Activated CD4-positive, alpha-beta memory T cell treated with anti-CD3 and anti-CD28 coated beads for 36 hours (primary cell): ENCODE data around the gene ANKRD33B. TPM values are rescaled to one million over a fixed set of nuclear protein-coding genes. Genes with fewer than 3 reads are reported as not detected.
"Not testable (repeated sequence)": the region's sequence is repeated elsewhere in the genome, so short reads cannot be mapped to it uniquely, and the experiment has no call there.

ENCODE experiments used
- CTCF ChIA-PET: fragments of 350-600 bp; sonication (Branson Sonifier 250); formaldehyde crosslinking; loops from one replicate; lab custom pipeline; 2021; ENCODE audit warnings: antibody characterized with exemption, inconsistent platforms; lab: Charles Lee
- POLR2A ChIA-PET: fragments of 350-600 bp; sonication (Branson Sonifier 250); formaldehyde crosslinking; loops from one replicate; lab custom pipeline; 2021; ENCODE audit warnings: antibody characterized with exemption; lab: Charles Lee
- DNase-seq: peaks from one replicate; pipeline ENCODE4 v3.0.0-alpha.2; 2020
- H3K27ac Mint-ChIP-seq: one replicate; pipeline ENCODE4 v1.8.0; 2021; ENCODE audit warnings: mixed read lengths
- H3K27me3 Mint-ChIP-seq: one replicate; pipeline ENCODE4 v1.8.0; 2021; ENCODE audit warnings: mixed read lengths
- H3K36me3 Mint-ChIP-seq: one replicate; pipeline ENCODE4 v1.8.0; 2021; ENCODE audit warnings: mixed read lengths
- H3K4me1 Mint-ChIP-seq: one replicate; pipeline ENCODE4 v1.8.0; 2021; ENCODE audit warnings: low read depth, mixed read lengths
- H3K4me3 Mint-ChIP-seq: one replicate; pipeline ENCODE4 v1.8.0; 2021; ENCODE audit warnings: mild to moderate bottlenecking, mixed read lengths
- H3K9me3 Mint-ChIP-seq: one replicate; pipeline ENCODE4 v1.8.0; 2021; ENCODE audit warnings: mixed read lengths
- intact Hi-C: fragments of 100-400 bp; cut with micrococcal nuclease; formaldehyde crosslinking; loops from one replicate; pipeline ENCODE4 v1.15.1; 2023
- total RNA-seq, 2 experiments: library from RNA; stranded (reverse); gene quantifications; one replicate each; pipeline ENCODE4 v1.2.3, GENCODE V29; 2021

The ANKRD33B gene
- total RNA-seq, 2 experiments from 2014 or later, result 9.9 to 10.0 TPM

DNA sequence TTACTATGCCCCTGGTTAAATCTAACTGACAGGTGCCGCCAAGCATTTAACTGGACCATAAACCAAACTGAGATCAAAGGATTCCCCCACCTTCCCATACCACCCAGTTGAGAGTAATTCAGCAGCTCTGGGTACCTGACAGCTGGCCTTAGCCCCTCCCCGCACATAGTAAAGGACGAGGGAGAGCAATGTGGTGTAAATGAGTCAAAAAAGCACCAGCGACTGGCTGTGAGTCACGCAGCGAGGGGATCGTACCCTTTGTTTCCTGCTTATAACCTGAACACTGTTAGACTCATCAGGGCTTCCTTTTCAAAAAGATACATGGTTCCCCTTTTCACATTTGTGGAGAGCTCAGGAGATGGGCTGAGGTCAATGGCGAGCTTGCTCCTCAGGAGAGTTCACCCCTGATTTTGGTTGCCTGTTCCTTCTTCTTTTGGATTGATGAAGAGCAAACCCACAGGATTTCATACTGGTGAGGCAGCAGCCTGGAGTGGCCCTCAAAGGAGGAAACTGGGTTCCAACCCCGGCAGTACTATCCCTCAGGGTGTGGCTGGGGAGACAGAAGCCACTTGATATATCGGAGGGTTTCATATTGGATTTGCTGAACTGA lies 71.5 kb downstream of the ANKRD33B start:
- DNase-seq, result peak; percentile 93
- H3K9me3 Mint-ChIP-seq, result peaks cover 12% of the 10 kb centered on the region
- ChIA-PET POLR2A (interaction anchor here (0.6 to 1.8 kb wide), 4 partner anchors 58 to 282 kb away, joined by 3 to 7 read pairs (median 3); partner anchors contain the start of gene MARCHF6), CTCF (interaction anchor here (1.0 to 1.8 kb wide), 6 partner anchors 45 to 280 kb away, joined by 3 to 6 read pairs (median 4); no protein-coding TSS in a partner anchor)
- no peaks in the 10 kb centered on the region for H3K27me3 Mint-ChIP-seq
- H3K4me1 Mint-ChIP-seq, result peaks cover 62% of the 10 kb centered on the region
- peaks cover 17% of the 10 kb centered on the region for H3K36me3 Mint-ChIP-seq
- peak overlapping the region; percentile 98 for H3K27ac Mint-ChIP-seq
- H3K4me3 Mint-ChIP-seq, result peak overlapping the region; percentile 77
- intact Hi-C loops, result loop anchor here (1.0 to 2.0 kb wide), 3 partner anchors 39 to 283 kb away; partner anchors contain the start of gene MARCHF6

DNA sequence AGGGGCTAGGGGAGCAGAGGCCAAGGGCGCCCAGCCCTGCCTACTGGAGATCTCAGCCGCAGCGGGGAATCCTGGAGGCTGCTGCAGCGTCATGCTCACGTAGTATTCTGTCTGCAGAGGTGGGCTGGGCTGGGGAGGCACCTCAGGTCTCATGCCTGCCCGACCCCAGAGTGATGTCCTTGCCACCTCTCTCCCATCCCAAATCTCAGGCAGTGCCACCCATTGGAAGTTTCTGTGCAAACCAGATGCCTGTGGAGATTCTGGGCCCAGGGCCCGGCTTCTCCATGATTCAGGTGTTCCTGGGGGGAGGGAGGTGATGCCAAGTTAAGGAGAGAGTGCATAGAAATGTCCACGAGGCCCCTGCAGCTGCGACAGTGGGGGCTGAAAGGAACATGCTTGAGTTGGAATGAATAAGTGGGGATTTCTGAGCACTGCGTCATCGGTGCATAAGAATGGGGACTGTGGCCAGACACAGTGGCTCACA lies 72.0 kb downstream of the ANKRD33B start:
- H3K4me1 Mint-ChIP-seq, result peaks cover 59% of the 10 kb centered on the region
- peak overlapping the region; percentile 98 for H3K27ac Mint-ChIP-seq
- DNase-seq, result peak; percentile 67
- peak overlapping the region; percentile 77 for H3K4me3 Mint-ChIP-seq
- ChIA-PET POLR2A (interaction anchor here (0.6 to 1.8 kb wide), 2 partner anchors 68 to 283 kb away, joined by 3 to 7 read pairs; partner anchors contain the start of gene MARCHF6), CTCF (interaction anchor here (1.0 to 1.8 kb wide), 6 partner anchors 8 to 183 kb away, joined by 3 to 9 read pairs (median 4); no protein-coding TSS in a partner anchor)
- intact Hi-C loops, result loop anchor here (1.0 to 2.0 kb wide), 3 partner anchors 39 to 283 kb away; partner anchors contain the start of gene MARCHF6
- peaks cover 20% of the 10 kb centered on the region for H3K36me3 Mint-ChIP-seq
- H3K9me3 Mint-ChIP-seq, result peaks cover 14% of the 10 kb centered on the region
- no peaks in the 10 kb centered on the region for H3K27me3 Mint-ChIP-seq

DNA sequence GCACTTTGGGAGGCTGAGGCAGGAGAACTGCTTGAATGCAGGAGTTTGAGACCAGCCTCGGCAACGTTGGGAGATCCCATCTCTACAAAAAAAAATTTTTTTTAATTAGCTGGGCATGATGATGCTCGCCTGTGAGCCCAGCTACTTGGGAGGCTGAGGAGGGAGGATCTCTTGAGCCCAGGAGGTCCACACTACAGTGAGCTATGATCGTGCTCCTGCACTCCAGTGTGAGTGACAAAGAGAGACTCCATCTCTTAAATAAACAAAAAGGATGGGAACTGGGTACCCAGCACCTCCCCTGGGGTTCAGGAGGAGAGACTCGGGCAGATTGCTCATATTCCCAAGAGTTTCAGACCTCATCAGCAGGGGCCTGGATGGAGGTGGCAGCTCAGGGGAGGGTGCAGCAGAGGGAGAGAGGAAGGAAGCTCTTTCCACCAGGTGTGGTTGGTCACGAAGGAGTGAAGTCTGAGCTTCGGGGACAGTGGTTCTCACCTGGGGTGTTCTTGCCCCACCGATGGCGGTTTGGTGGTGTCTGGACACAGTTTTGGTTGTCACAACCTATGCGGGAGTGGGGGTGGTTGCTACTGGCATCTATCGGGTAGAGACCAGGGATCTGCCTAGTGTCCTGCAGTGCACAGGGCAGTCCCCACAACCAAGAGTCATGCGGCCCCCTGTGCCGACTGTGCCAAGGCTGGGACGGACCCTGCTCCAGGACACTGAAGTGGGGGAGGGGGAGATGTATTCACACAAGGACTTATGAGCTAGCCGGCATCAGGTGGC lies 72.7 kb downstream of the ANKRD33B start:
- Mint-ChIP-seq H3K36me3 (peaks cover 20% of the 10 kb centered on the region), H3K9me3 (peaks cover 14% of the 10 kb centered on the region), H3K27me3 (no peaks in the 10 kb centered on the region), H3K4me1 (peaks cover 53% of the 10 kb centered on the region), H3K4me3 (peak overlapping the region; percentile 16), H3K27ac (peak overlapping the region; percentile 98)
- intact Hi-C loops, result no loop called here
- no peak for DNase-seq
- ChIA-PET CTCF (interaction anchor here (0.8 to 1.7 kb wide), 4 partner anchors 9 to 50 kb away, joined by 3 to 9 read pairs (median 4); no protein-coding TSS in a partner anchor), POLR2A (no interaction called here)

DNA sequence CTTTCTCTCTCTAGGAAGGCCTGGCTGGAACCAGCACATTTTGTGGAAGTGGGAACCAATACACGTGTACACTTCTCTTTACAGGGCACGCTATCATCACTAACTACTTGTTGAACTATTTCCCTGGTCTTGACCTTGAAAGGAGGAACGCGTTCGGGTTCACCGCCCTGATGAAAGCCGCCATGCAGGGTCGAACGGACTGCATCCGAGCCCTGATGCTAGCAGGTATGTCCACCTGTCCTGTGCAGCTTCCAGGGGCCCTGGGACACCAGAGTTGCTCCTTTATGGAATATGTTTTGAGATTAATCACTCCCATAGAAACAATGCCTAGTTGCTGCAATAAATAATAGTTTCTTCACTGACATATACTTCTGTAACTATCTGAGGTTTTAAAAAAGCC lies 74.1 kb downstream of the ANKRD33B start:
- Mint-ChIP-seq H3K27ac (no peak overlapping the region), H3K4me1 (peaks cover 43% of the 10 kb centered on the region), H3K27me3 (no peaks in the 10 kb centered on the region), H3K36me3 (peaks cover 20% of the 10 kb centered on the region), H3K9me3 (peaks cover 14% of the 10 kb centered on the region), H3K4me3 (no peak overlapping the region)
- no peak for DNase-seq
- ChIA-PET POLR2A (no interaction called here), CTCF (no interaction called here)
- intact Hi-C loops, result no loop called here

DNA sequence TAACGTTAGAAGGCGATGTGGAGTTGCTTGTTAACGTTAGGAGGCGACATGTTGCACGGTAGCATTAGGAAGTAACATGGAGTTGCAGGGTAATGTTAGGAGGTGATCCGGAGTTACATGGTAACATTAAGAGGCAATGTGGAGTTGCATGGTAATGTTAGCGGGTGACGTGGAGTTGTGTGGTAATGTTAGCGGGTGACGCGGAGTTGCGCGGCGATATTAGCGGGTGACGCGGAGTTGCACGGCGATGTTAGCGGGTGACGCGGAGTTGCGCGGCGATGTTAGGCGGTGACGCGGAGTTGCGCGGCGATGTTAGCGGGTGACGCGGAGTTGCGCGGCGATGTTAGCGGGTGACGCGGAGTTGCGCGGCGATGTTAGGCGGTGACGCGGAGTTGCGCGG lies 74.9 kb downstream of the ANKRD33B start:
- peak overlapping the region; percentile 3 for H3K4me3 Mint-ChIP-seq
- DNase-seq, H3K27me3 Mint-ChIP-seq, CTCF ChIA-PET, POLR2A ChIA-PET, intact Hi-C loops: not testable (repeated sequence)
- H3K27ac Mint-ChIP-seq, result peak overlapping the region; percentile 10
- H3K9me3 Mint-ChIP-seq, result peaks cover 14% of the 10 kb centered on the region
- peaks cover 36% of the 10 kb centered on the region for H3K4me1 Mint-ChIP-seq
- H3K36me3 Mint-ChIP-seq, result peaks cover 17% of the 10 kb centered on the region

DNA sequence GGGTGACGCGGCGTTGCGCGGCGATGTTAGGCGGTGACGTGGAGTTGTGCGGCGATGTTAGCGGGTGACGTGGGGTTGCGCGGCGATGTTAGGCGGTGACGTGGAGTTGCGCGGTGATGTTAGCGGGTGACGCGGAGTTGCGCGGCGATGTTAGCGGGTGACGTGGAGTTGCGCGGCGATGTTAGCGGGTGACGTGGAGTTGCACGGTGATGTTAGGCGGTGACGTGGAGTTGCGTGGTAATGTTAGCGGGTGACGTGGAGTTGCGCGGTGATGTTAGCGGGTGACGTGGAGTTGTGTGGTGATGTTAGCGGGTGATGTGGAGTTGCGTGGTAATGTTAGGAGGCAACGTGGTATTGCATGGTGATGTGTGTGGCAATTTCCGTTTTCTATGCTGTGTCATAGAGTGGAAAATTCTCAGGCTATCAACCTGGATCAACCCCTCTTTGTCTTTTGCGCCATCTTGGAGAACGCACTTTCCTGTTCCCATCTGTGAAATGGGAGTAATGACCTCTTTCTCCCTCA lies 76.0 kb downstream of the ANKRD33B start:
- peaks cover 17% of the 10 kb centered on the region for H3K36me3 Mint-ChIP-seq
- DNase-seq, result no peak
- peaks cover 14% of the 10 kb centered on the region for H3K9me3 Mint-ChIP-seq
- peaks cover 31% of the 10 kb centered on the region for H3K4me1 Mint-ChIP-seq
- no peak overlapping the region for H3K4me3 Mint-ChIP-seq
- no peaks in the 10 kb centered on the region for H3K27me3 Mint-ChIP-seq
- POLR2A ChIA-PET, result no interaction called here
- H3K27ac Mint-ChIP-seq, result no peak overlapping the region
- intact Hi-C loops, result no loop called here
- CTCF ChIA-PET, result no interaction called here

DNA sequence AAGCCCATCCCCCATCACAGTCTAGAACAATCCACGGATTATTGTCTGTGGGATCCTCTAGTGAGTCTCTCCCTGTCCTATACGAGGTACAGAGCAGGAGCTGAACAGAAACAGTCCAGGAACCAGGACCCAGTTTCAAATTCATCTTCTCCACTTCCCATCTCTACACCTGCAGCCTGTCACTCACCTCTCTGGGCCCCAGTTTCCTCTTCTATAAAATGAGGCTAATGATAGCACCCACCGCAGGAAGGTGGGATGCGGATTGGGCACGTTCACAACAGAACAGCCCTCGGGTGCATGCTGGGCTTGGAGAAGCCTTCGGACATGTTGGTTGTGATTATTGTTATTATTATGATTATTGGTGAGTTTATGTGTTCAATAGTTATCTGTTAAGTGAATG lies 78.5 kb downstream of the ANKRD33B start:
- Mint-ChIP-seq H3K4me3 (no peak overlapping the region), H3K27ac (no peak overlapping the region), H3K9me3 (peaks cover 14% of the 10 kb centered on the region), H3K27me3 (no peaks in the 10 kb centered on the region), H3K4me1 (peaks cover 15% of the 10 kb centered on the region), H3K36me3 (peaks cover 17% of the 10 kb centered on the region)
- CTCF ChIA-PET, result no interaction called here
- POLR2A ChIA-PET, result no interaction called here
- intact Hi-C loops, result no loop called here
- no peak for DNase-seq

DNA sequence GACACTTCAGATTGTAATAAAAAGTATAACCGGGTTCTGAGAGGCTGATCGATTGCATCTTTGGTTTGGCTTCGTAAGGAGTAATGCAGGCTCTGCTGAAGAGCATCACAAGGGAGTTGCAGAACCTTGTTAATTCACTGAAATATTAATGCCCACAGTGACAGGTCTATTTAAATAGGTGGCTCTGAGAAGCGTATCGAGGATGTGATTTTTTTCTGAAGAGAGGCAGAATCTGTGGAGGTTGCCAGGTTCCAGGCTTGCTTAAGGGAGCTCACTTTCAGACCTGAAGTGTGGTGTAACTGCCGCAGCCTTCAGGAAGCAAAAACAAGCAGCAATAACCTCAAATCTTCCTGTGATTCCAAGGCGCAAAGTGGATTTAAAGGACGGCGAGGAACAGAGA lies 80.3 kb downstream of the ANKRD33B start:
- ChIA-PET POLR2A (no interaction called here), CTCF (interaction anchor here (1.8 kb wide), 1 partner anchor 17 kb away, joined by 8 read pairs; no protein-coding TSS in a partner anchor)
- no peaks in the 10 kb centered on the region for H3K27me3 Mint-ChIP-seq
- no peak overlapping the region for H3K4me3 Mint-ChIP-seq
- H3K9me3 Mint-ChIP-seq, result peaks cover 8% of the 10 kb centered on the region
- no peak overlapping the region for H3K27ac Mint-ChIP-seq
- DNase-seq, result no peak
- peaks cover 11% of the 10 kb centered on the region for H3K36me3 Mint-ChIP-seq
- H3K4me1 Mint-ChIP-seq, result peaks cover 15% of the 10 kb centered on the region
- intact Hi-C loops, result no loop called here

DNA sequence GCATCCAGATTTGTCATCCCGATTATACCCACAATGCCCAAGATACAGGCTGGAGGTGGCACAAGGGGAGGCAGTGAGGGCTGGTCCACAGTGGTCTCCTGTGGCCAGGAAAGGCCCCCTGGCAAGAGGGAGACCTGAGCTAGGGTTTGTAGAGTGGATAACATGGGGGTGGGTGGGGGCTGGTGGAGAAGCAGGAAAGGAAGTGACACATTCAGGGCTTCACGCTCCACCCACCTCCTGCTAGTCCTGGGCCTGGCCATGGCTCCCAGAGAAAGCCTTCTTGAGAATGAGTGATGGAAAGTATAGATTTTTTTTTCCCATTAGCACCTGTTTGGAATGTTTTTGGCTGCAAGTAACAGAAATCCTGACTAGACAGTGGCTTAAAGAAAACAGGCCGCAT lies 81.3 kb downstream of the ANKRD33B start:
- peaks cover 8% of the 10 kb centered on the region for H3K36me3 Mint-ChIP-seq
- H3K27me3 Mint-ChIP-seq, result no peaks in the 10 kb centered on the region
- ChIA-PET CTCF (interaction anchor here (1.0 to 1.8 kb wide), 3 partner anchors 18 to 44 kb away, joined by 3 to 8 read pairs (median 4); no protein-coding TSS in a partner anchor), POLR2A (no interaction called here)
- H3K9me3 Mint-ChIP-seq, result peaks cover 4% of the 10 kb centered on the region
- H3K27ac Mint-ChIP-seq, result no peak overlapping the region
- peaks cover 15% of the 10 kb centered on the region for H3K4me1 Mint-ChIP-seq
- no peak overlapping the region for H3K4me3 Mint-ChIP-seq
- peak; percentile 63 for DNase-seq
- intact Hi-C loops, result no loop called here

DNA sequence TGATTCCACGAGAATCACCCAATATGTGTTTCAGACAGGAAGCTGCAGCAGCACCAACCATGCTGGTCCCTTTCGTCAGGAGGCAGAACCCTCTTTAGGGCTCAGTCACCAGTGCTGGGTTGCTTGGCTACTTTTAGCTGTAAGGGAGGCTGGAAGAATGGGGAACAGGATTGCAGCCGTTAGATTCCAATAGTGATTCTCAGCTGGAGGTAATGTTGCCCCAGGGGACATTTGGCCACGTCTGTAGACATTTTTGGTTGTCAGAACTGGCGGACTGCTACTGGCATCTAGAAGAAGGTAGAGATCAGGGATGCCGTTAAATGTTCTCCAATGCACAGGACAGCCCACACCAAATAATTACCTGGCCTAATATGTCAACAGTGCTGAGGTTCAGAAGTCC lies 81.8 kb downstream of the ANKRD33B start:
- POLR2A ChIA-PET, result no interaction called here
- CTCF ChIA-PET, result interaction anchor here (1.6 to 1.8 kb wide), 2 partner anchors 18 to 44 kb away, joined by 4 to 8 read pairs; no protein-coding TSS in a partner anchor
- Mint-ChIP-seq H3K27me3 (no peaks in the 10 kb centered on the region), H3K4me1 (peaks cover 15% of the 10 kb centered on the region), H3K4me3 (no peak overlapping the region), H3K9me3 (peaks cover under 1% of the 10 kb centered on the region), H3K27ac (no peak overlapping the region), H3K36me3 (peaks cover 6% of the 10 kb centered on the region)
- no peak for DNase-seq
- intact Hi-C loops, result no loop called here

DNA sequence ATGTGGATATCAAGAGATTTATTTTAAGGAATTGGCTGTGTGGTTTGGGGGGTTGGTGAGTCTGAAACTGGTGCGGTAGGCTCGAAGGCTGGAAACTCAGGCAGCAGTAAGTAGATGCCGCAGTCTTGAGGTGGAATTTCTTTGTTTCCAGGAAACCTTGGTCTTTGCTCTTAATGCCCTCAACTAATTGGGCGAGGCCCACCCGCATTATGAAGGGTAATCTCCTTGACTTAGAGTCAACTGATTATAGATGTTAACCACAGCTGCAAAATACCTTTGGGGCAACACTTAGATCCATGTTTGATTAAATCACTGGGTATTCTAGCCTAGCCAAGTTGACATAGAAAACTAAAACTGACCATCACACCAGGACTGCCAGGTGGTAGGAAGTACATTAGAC lies 83.8 kb downstream of the ANKRD33B start:
- POLR2A ChIA-PET, result no interaction called here
- Mint-ChIP-seq H3K4me3 (no peak overlapping the region), H3K27me3 (no peaks in the 10 kb centered on the region), H3K36me3 (peaks cover 6% of the 10 kb centered on the region), H3K27ac (no peak overlapping the region), H3K9me3 (no peaks in the 10 kb centered on the region), H3K4me1 (peaks cover 15% of the 10 kb centered on the region)
- intact Hi-C loops, result no loop called here
- no peak for DNase-seq
- CTCF ChIA-PET, result no interaction called here
